Kidney glomerular epithelial cell (primary cell): ENCODE data around the gene PYGL.
"Not testable (repeated sequence)": the region's sequence is repeated elsewhere in the genome, so short reads cannot be mapped to it uniquely, and the experiment has no call there.

Source experiments
- DNase-seq: peaks from one replicate; lab custom pipeline; 2025; lab: John Stamatoyannopoulos, UW

Gene PYGL

GRCh38 chr14:50926851-50927386 lies 17.4 kb downstream of the PYGL start:
- DNase-seq, result no peak

GRCh38 chr14:50924843-50925242 lies 19.4 kb downstream of the PYGL start:
- no peak for DNase-seq

DNA sequence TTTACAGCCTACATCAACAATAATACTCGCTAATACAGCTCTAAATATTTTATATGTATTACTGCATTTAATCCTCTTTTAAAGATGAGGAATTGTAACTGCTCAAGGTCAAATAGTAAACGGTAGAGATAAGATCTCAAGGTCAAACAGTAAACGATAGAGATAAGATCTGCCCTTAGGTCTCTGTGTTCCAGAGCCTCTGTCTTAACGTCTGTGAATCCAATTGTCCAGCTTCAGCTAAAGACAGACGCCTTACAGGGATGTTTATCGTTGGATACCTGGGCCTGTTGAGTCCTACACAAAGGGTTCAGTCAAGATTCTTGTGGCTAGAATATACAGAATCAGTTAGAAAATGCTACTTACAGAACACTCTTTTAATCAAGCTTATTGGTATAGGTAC lies 20.0 kb downstream of the PYGL start:
- DNase-seq, result no peak

GRCh38 chr14:50922803-50923202 lies 21.5 kb downstream of the PYGL start:
- no peak for DNase-seq

GRCh38 chr14:50920482-50921230 lies 23.6 kb downstream of the PYGL start:
- peak; percentile 96 for DNase-seq

GRCh38 chr14:50919524-50919923 lies 24.8 kb downstream of the PYGL start:
- not testable (repeated sequence) for DNase-seq

DNA sequence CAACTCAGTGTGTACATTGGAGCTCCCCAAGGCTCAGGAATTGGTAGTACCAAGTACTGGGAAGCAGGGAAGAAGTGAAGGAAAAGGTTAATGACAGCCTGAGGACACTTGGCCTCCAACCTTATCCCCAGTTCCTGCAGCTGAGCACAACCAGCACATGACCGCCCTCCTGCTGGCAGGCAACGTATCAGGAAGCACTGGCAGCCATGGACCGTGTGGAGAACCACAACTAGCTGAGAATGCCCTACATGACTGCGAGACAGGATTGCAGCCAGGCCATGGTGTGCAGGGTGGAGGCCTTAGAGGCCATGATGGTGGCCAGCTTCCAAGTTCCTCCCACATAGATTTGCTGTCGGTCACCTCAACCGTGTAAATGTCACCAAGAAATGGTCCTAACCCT lies 26.8 kb downstream of the PYGL start:
- no peak for DNase-seq

- DNase-seq, result no peak
Observed at GRCh38 chr14:50910495-50911420, 33.5 kb downstream of the PYGL start.

- DNase-seq, result no peak
Observed at GRCh38 chr14:50906326-50907065, 37.8 kb downstream of the PYGL start.

- no peak for DNase-seq
Observed at GRCh38 chr14:50904719-50905118, 39.6 kb downstream of the PYGL start.

DNA sequence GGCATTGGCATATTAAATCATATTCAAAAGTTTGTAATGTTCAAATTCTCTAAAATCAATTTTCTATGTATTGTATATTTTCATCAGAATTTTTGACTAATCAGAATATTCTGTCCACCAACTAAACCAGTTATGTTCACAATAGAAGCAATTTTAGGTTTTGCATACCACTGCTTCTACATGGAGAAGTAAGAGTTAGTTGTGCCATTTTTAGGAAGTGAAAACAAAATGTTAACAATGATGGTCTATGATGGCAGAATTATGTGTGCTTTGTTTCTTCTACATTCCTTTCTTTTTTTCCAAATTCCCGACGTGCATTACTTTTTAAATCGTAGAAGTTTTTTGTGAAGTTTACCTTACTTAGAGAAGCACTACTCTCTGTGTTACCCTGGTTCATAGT lies 42.9 kb downstream of the PYGL start:
- DNase-seq, result no peak

DNA sequence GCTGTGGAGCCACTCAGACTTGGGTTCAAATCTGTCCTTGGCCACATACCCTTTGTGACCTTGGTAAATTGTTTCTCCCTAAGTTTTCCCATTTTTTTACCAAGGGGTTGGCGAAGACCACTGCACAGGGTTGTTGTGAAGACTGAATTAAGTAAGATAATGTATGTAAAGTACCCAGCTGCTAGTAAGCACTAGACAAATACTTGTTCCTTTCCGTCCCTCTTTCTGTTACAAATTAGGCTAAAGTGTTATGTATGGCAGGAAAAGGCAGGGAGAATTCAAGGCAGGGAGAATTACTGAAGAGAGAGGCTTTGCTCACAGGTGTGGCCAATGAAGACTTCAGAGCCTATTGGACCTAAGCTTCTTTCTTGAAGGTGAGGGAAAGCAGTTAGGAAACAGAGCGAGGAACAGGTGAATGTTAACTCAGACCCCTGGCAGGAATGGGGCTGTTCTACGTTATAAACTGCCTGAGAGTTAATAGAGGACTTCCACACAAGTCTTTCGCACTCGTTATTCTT lies 46.6 kb downstream of the PYGL start:
- no peak for DNase-seq

DNA sequence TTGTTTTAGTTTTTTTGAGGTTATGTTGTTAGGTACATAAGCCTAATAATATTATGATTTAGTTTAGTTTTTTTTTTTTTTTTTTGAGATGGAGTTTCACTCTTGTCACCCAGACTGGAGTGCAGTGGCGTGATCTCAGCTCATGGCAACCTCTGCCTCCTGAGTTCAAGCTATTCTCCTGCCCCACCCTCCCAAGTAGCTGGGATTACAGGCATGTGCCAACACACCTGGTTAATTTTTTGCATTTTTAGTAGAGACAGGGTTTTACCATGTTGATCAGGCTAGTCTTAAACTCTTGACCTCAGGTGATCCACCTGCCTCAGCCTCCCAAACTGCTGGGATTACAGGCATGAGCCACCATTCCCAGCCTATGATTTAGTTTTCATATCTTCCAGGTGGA lies 47.3 kb downstream of the PYGL start:
- DNase-seq, result not testable (repeated sequence)

- DNase-seq, result not testable (repeated sequence)
Observed at GRCh38 chr14:50896421-50896820, 47.9 kb downstream of the PYGL start.

DNA sequence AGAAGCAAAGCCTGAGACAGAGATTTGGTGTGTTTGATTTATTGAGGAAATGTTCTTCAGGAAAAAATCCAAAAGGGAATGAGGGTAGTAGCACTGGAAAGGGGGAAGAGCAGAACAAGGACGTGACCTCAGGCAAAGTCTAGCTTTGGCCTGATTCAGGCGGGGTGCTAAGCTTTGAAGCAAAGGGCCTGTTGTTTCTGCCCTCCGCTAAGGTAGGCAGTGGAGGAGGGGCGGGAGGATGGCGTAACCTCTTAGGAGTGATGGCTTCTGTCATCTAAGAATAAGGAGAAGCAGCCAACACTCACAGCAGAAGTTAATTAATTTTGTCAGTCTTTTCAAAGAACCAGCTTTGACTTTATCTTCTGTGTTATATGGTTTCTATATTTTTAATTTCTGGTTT lies 52.0 kb downstream of the PYGL start:
- DNase-seq, result no peak

DNA sequence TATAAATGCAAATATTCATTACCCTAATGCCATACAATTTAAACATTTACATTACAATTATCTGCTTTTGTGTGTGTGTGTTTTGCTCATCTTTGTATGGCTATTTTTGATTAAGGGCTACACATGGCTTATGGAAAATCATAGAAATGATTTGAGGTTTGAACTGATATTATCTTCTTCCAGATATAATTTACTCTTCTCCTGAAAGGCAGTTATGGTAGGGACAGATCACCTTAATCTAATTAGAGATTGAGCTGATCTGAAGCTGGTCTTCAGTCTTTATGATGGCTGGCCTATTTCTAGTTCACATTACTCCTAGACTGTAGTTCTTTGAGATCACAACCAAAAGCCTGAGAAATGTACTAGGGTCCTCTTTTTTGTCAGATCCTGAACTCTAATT lies 56.8 kb downstream of the PYGL start:
- no peak for DNase-seq

GRCh38 chr14:50883827-50884197 lies 60.5 kb downstream of the PYGL start:
- no peak for DNase-seq

- no peak for DNase-seq
Observed at GRCh38 chr14:50882932-50883826, 61.1 kb downstream of the PYGL start.

GRCh38 chr14:50875359-50876070 lies 68.8 kb downstream of the PYGL start:
- no peak for DNase-seq

DNA sequence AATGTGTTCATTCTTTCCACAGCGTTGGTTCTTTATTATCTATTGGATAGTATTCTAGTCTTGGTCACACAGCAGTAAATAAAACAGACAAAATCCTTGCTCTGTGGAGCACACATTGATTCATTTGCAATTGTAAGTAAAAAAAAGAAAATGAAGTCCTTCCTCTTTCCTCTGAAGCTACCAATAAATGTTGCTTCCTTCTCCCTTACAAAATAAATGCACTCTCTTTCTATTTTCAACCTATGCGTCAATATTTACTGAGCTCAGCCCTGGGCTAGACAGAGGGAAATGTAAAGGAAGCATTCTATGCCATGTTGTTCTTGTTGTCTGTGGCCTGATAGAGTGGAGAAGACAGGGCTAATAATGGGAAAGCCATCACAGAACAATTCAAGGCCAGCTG lies 69.5 kb downstream of the PYGL start:
- DNase-seq, result no peak
